SU-DHL-6 (cell line): ENCODE measurements around the gene SNAP29.

ENCODE experiments used
- H2AFZ ChIP-seq: fragments of 200-600 bp; sonication (generic); 2 replicates; pipeline ENCODE4 v1.6.1; 2014; ENCODE audit warnings: low read depth, mild to moderate bottlenecking, moderate library complexity, mixed read lengths, antibody characterized with exemption, low read length; ENCODE audit not compliant: severe bottlenecking
- H3F3A ChIP-seq: fragments of 200-600 bp; shearing (Covaris generic); 2 replicates; pipeline ENCODE4 v1.6.0; 2016; ENCODE audit warnings: antibody characterized with exemption, mild to moderate bottlenecking; ENCODE audit not compliant: insufficient read depth
- H3K27ac ChIP-seq: fragments of 200-600 bp; sonication (generic); 2 replicates; pipeline ENCODE4 v1.5.1; 2016; ENCODE audit warnings: low read depth, mild to moderate bottlenecking, low read length, moderate library complexity, mixed read lengths
- H3K27me3 ChIP-seq: fragments of 200-600 bp; sonication (generic), shearing (Covaris generic); 2 replicates; pipeline ENCODE4 v1.6.0; 2014; ENCODE audit warnings: mild to moderate bottlenecking, low read length
- H3K36me3 ChIP-seq: fragments of 200-600 bp; sonication (generic); 2 replicates; pipeline ENCODE4 v1.6.1; 2014; ENCODE audit warnings: mild to moderate bottlenecking, low read length, mixed read lengths
- H3K4me2 ChIP-seq: fragments of 300-600, 200-600 bp; shearing (Covaris generic), sonication (generic); 2 replicates; pipeline ENCODE4 v1.6.0; 2014; ENCODE audit warnings: low read length, low read depth, mild to moderate bottlenecking; ENCODE audit not compliant: poor library complexity, severe bottlenecking
- H3K4me3 ChIP-seq: fragments of 200-600 bp; sonication (generic); 2 replicates; pipeline ENCODE4 v1.5.1; 2014; ENCODE audit warnings: antibody characterized with exemption, low read length, mild to moderate bottlenecking, mixed read lengths; ENCODE audit not compliant: insufficient read depth, poor library complexity, severe bottlenecking
- H3K79me2 ChIP-seq: fragments of 200-600 bp; sonication (generic); 2 replicates; pipeline ENCODE4 v1.6.1; 2014; ENCODE audit warnings: mild to moderate bottlenecking, low read length, moderate library complexity; ENCODE audit not compliant: insufficient read depth
- H3K9ac ChIP-seq: fragments of 200-600 bp; sonication (generic); 2 replicates; pipeline ENCODE4 v1.7.0; 2014; ENCODE audit warnings: mild to moderate bottlenecking, low read length
- H3K9me2 ChIP-seq: fragments of 200-600 bp; sonication (generic); replicated peaks from 2 replicates; pipeline ENCODE4 v1.6.1; 2014; ENCODE audit warnings: low read length; ENCODE audit not compliant: insufficient read depth
- H3K9me3 ChIP-seq: fragments of 200-600 bp; sonication (generic); 2 replicates; pipeline ENCODE4 v1.6.1; 2014; ENCODE audit warnings: low read length, mixed read lengths; ENCODE audit not compliant: insufficient read depth
- H4K20me1 ChIP-seq: fragments of 200-600 bp; sonication (generic); 2 replicates; pipeline ENCODE4 v1.6.1; 2014; ENCODE audit warnings: low read depth, mild to moderate bottlenecking, antibody characterized with exemption, low read length, moderate library complexity, mixed read lengths
- CTCF ChIP-seq: fragments of 200-600 bp; sonication (generic); IDR thresholded peaks from one replicate; pipeline ENCODE4 v1.5.1; 2017; ENCODE audit warnings: antibody characterized with exemption, mild to moderate bottlenecking, low read length, moderate library complexity; ENCODE audit not compliant: insufficient read depth, poor library complexity, severe bottlenecking
- EZH2phosphoT487 ChIP-seq: fragments of 200-600 bp; sonication (generic), shearing (Covaris generic); conservative IDR thresholded peaks from 2 replicates; pipeline ENCODE4 v1.6.1; 2018; ENCODE audit warnings: mild to moderate bottlenecking, antibody characterized with exemption, low read length, moderate library complexity, mixed read lengths

SNAP29 gene

DNA sequence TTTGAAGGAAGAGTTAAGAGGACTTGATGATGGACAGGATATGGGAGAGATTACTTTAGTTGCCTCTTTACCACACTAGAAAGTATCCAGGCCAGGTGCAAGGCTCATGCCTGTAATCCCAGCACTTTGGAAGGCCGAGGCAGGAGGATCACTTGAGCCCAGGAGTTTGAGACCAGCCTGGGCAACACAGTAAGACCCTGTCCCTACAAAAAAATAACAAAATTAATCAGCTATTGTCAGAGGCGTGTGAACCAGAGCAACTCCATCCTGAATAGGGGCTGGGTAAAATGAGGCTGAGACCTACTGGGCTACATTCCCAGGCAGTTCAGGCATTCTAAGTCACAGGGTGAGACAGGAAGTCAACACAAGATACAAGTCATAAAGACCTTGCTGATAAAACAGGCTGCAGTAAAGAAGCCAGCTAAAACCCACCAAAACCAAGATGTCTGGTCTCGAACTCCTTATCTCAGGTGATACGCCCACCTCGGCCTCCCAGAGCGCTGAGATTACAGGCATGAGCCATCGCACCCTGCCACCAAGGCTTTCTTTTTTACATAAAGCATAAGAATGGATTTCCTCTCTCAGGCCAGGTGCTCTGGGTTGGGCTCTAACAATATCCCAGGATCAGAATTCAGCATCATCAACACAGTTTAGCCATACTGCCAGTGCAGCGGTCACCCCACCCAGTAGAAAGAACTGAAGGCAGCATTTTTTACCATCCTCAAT lies 18.0 kb upstream of the SNAP29 start:
- Histone ChIP-seq H4K20me1 (no peaks in the 10 kb centered on the region), H3K9ac (no peak overlapping the region), H3F3A (no peaks in the 10 kb centered on the region), H3K4me3 (no peak overlapping the region), H3K79me2 (peaks cover 52% of the 10 kb centered on the region), H3K27ac (no peak overlapping the region), H3K9me2 (no peaks in the 10 kb centered on the region), H3K9me3 (no peaks in the 10 kb centered on the region), H3K27me3 (no peaks in the 10 kb centered on the region), H3K36me3 (no peaks in the 10 kb centered on the region), H2AFZ (no peak overlapping the region), H3K4me2 (no peak overlapping the region)
- TF ChIP-seq CTCF, result no peak
- TF ChIP-seq EZH2phosphoT487, result no peak

GRCh38 chr22:20843501-20843900 lies 15.3 kb upstream of the SNAP29 start:
- H3K27ac ChIP-seq, result no peak overlapping the region
- H3K36me3 ChIP-seq, result no peaks in the 10 kb centered on the region
- H3K4me3 ChIP-seq, result no peak overlapping the region
- no peak overlapping the region for H3K9ac ChIP-seq
- H4K20me1 ChIP-seq, result no peaks in the 10 kb centered on the region
- H3K9me2 ChIP-seq, result no peaks in the 10 kb centered on the region
- H3K27me3 ChIP-seq, result no peaks in the 10 kb centered on the region
- peaks cover 58% of the 10 kb centered on the region for H3K79me2 ChIP-seq
- no peaks in the 10 kb centered on the region for H3F3A ChIP-seq
- H2AFZ ChIP-seq, result no peak overlapping the region
- H3K4me2 ChIP-seq, result no peak overlapping the region
- no peaks in the 10 kb centered on the region for H3K9me3 ChIP-seq
- no peak for TF ChIP-seq EZH2phosphoT487
- no peak for TF ChIP-seq CTCF

DNA sequence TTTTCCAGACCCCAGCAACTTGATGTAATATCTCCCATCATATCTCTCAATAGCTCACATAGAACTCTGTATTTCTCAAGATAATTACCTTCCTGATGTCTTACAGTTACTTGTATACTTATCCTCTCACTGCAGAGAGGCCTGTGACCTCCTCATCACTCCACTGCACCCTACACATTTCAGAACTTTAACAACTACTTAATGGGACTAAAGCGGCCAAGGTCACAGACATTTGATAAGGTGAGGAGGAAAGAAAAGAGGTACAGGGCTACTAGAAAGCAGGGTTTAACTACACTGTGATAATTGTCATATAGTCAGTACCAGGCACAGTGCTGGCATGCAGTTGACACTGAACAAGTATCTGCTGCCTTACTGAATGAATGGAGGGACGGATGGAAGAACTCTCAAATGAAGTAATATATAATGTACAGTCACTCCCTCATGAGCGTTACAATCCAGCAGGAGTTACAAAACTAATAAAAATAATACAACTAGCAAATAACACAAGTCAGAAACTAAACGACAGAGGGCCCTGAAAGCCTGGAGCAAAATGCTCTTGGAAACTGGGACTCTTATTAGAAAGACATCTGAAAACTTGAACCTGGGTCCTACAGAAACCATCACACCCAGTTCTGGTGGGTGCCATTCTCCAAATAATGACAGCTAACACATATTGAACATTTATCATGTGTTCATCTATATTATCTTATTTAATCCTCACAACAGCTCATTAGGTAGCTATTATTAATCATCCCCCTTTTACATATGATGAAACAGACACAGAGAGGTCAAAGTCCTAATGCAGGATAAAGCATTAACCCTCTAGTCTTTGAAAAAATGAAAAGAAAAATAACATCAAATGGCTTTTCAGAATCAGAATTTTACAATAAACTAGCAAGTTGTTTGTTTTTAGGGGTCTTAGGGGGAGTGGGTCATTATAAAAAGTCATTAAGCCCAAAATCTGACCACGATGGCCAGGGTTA lies 14.5 kb upstream of the SNAP29 start:
- H3K27me3 ChIP-seq, result no peaks in the 10 kb centered on the region
- no peaks in the 10 kb centered on the region for H3F3A ChIP-seq
- no peak overlapping the region for H3K4me2 ChIP-seq
- H4K20me1 ChIP-seq, result no peaks in the 10 kb centered on the region
- H3K9ac ChIP-seq, result no peak overlapping the region
- no peak overlapping the region for H3K27ac ChIP-seq
- no peaks in the 10 kb centered on the region for H3K9me2 ChIP-seq
- no peak overlapping the region for H2AFZ ChIP-seq
- peaks cover 61% of the 10 kb centered on the region for H3K79me2 ChIP-seq
- TF ChIP-seq CTCF (no peak), EZH2phosphoT487 (no peak)
- H3K36me3 ChIP-seq, result no peaks in the 10 kb centered on the region
- no peak overlapping the region for H3K4me3 ChIP-seq
- H3K9me3 ChIP-seq, result no peaks in the 10 kb centered on the region
